Erythroblast (primary cell): ENCODE results near the gene SLC6A11.

Source experiments
- GATA1 ChIP-seq: IDR thresholded peaks from 2 replicates; pipeline ENCODE4 v1.6.1; 2011; ENCODE audit warnings: low read depth, mild to moderate bottlenecking, control low read depth, low read length, moderate library complexity
- POLR2A ChIP-seq: IDR thresholded peaks from 2 replicates; pipeline ENCODE4 v1.6.1; 2011; ENCODE audit warnings: mild to moderate bottlenecking, low read length

- TF ChIP-seq POLR2A: no peak
- TF ChIP-seq GATA1: no peak
Measured at GRCh38 chr3:10892622-10893021, 76.6 kb downstream of the SLC6A11 start.
